Activated CD8-positive, alpha-beta T cell treated with anti-CD3 and anti-CD28 coated beads for 36 hours (primary cell): ENCODE results near the gene NDFIP1. TPM values are rescaled to one million over a fixed set of nuclear protein-coding genes. Genes with fewer than 3 reads are reported as not detected.

ENCODE experiments used
- ATAC-seq: fragments of 200-7000 bp; cut with Tn5 transposase; one replicate; pipeline ENCODE4 v1.10.0; 2021; ENCODE audit warnings: mild to moderate bottlenecking, moderate library complexity
- CTCF ChIA-PET: fragments of 350-600 bp; sonication (Branson Sonifier 250); formaldehyde crosslinking; loops from one replicate; lab custom pipeline; 2021; ENCODE audit warnings: antibody characterized with exemption; lab: Charles Lee
- POLR2A ChIA-PET: fragments of 350-600 bp; sonication (Branson Sonifier 250); formaldehyde crosslinking; loops from one replicate; lab custom pipeline; 2021; ENCODE audit warnings: antibody characterized with exemption; lab: Charles Lee
- DNase-seq: peaks from one replicate; pipeline ENCODE4 v3.0.0-alpha.2; 2020
- H3K27ac Mint-ChIP-seq: one replicate; pipeline ENCODE4 v1.8.0; 2021; ENCODE audit warnings: mild to moderate bottlenecking, mixed read lengths
- H3K27me3 Mint-ChIP-seq: one replicate; pipeline ENCODE4 v1.8.0; 2021; ENCODE audit warnings: mixed read lengths
- H3K36me3 Mint-ChIP-seq: one replicate; pipeline ENCODE4 v1.8.0; 2021; ENCODE audit warnings: low read depth, mixed read lengths
- H3K4me1 Mint-ChIP-seq: one replicate; pipeline ENCODE4 v1.8.0; 2021; ENCODE audit warnings: low read depth, mixed read lengths
- H3K4me3 Mint-ChIP-seq: one replicate; pipeline ENCODE4 v1.8.0; 2021; ENCODE audit warnings: mild to moderate bottlenecking, moderate library complexity, mixed read lengths
- H3K9me3 Mint-ChIP-seq: one replicate; pipeline ENCODE4 v1.8.0; 2021; ENCODE audit warnings: mixed read lengths
- intact Hi-C: fragments of 100-400 bp; cut with micrococcal nuclease; formaldehyde crosslinking; loops from one replicate; pipeline ENCODE4 v1.10.0; 2022
- total RNA-seq, 2 experiments: library from RNA; stranded (reverse); gene quantifications; one replicate each; pipeline ENCODE4 v1.2.3, GENCODE V29; 2021
- TF ChIP-seq, protein P1 (sequence below): fragments of 200-600 bp; IDR thresholded peaks from one replicate; pipeline ENCODE4 v1.8.0; 2022; ENCODE audit warnings: antibody characterized with exemption, mild to moderate bottlenecking

Gene NDFIP1
- total RNA-seq, 2 experiments from 2014 or later = 93.8 to 96.9 TPM

DNA sequence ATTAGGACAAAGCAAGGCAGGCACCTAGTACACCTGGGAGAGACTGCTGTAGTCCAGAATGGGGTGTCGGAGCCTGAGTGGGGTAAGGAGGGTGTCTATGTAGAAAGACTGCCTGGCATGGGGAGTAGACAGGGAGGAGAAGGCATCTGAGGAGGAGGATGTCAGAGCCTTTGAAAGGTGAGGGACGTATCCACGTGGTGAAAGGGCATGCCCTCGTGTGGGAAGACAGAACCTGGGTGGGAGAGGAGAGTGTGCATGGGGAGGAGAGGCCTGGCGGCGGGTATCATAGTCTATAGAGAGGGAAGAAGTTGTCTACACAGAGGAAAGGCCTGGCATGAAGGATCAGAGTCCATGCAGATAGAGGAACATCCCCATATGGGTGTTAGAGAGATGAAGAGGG, 91.8 kb downstream of the NDFIP1 start:
- POLR2A ChIA-PET = no interaction called here
- Mint-ChIP-seq H3K9me3 (no peaks in the 10 kb centered on the region), H3K36me3 (no peaks in the 10 kb centered on the region), H3K4me3 (no peak overlapping the region), H3K27ac (no peak overlapping the region), H3K4me1 (no peaks in the 10 kb centered on the region), H3K27me3 (peaks cover 1% of the 10 kb centered on the region)
- no peak for DNase-seq
- CTCF ChIA-PET = no interaction called here
- no peak for ATAC-seq
- intact Hi-C loops = no loop called here
- TF ChIP-seq, protein P1, sequence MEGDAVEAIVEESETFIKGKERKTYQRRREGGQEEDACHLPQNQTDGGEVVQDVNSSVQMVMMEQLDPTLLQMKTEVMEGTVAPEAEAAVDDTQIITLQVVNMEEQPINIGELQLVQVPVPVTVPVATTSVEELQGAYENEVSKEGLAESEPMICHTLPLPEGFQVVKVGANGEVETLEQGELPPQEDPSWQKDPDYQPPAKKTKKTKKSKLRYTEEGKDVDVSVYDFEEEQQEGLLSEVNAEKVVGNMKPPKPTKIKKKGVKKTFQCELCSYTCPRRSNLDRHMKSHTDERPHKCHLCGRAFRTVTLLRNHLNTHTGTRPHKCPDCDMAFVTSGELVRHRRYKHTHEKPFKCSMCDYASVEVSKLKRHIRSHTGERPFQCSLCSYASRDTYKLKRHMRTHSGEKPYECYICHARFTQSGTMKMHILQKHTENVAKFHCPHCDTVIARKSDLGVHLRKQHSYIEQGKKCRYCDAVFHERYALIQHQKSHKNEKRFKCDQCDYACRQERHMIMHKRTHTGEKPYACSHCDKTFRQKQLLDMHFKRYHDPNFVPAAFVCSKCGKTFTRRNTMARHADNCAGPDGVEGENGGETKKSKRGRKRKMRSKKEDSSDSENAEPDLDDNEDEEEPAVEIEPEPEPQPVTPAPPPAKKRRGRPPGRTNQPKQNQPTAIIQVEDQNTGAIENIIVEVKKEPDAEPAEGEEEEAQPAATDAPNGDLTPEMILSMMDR = no peak

GRCh38 chr5:142201471-142201887, 92.9 kb downstream of the NDFIP1 start:
- Mint-ChIP-seq H3K36me3 (no peaks in the 10 kb centered on the region), H3K4me3 (no peak overlapping the region), H3K27me3 (peaks cover 1% of the 10 kb centered on the region), H3K4me1 (no peaks in the 10 kb centered on the region), H3K27ac (no peak overlapping the region), H3K9me3 (no peaks in the 10 kb centered on the region)
- no peak for DNase-seq
- TF ChIP-seq, protein P1 = no peak
- ChIA-PET CTCF (interaction anchor here (0.5 kb wide), 1 partner anchor 325 kb away, joined by 3 read pairs; no protein-coding TSS in a partner anchor), POLR2A (no interaction called here)
- ATAC-seq = no peak
- intact Hi-C loops = no loop called here

DNA sequence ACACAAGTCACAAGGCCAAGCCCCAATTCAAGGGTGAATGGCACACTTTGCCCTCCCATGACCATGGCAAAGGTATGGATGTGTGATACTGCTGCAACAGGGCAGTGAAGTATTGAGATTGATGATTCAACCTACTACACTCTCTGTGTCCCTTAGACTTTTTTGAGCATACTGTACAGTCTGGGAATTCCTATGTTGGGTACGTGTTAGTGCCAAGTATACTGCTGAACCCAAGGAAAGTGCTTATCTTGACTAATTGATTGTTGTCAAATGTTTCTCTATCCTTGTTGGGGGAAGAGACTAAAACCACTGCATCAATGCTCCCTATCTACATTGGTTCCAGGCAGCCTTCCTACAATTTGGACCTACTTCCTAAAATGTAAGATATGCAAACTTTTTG, 93.7 kb downstream of the NDFIP1 start:
- no peaks in the 10 kb centered on the region for H3K4me1 Mint-ChIP-seq
- intact Hi-C loops = no loop called here
- TF ChIP-seq, protein P1 = no peak
- no peaks in the 10 kb centered on the region for H3K36me3 Mint-ChIP-seq
- ATAC-seq (no peak), DNase-seq (no peak)
- H3K4me3 Mint-ChIP-seq = no peak overlapping the region
- peaks cover 1% of the 10 kb centered on the region for H3K27me3 Mint-ChIP-seq
- no peak overlapping the region for H3K27ac Mint-ChIP-seq
- POLR2A ChIA-PET = interaction anchor here (0.9 kb wide), 1 partner anchor 13 kb away, joined by 3 read pairs; no protein-coding TSS in a partner anchor
- CTCF ChIA-PET = no interaction called here
- H3K9me3 Mint-ChIP-seq = no peaks in the 10 kb centered on the region

Other genes with a start within 250 kb of the NDFIP1 start
- gene PCDH1, start 230.4 kb upstream of the NDFIP1 start, total RNA-seq = under 1 TPM in 1 of 2 experiments, not detected in 1; 0.87 TPM
- gene DELE1, start 184.9 kb upstream of the NDFIP1 start, total RNA-seq = 10 to 100 TPM; 50.1 to 57.4 TPM
- gene PCDH12, start 150.6 kb upstream of the NDFIP1 start, total RNA-seq = under 1 TPM; 0.31 to 0.61 TPM
- 10 to 100 TPM; 34.1 to 35.0 TPM for gene RNF14, start 139.7 kb upstream of the NDFIP1 start, total RNA-seq
- 10 to 100 TPM; 82.4 to 88.3 TPM for gene GNPDA1, start 95.8 kb upstream of the NDFIP1 start, total RNA-seq
- gene SPRY4, start 216.2 kb downstream of the NDFIP1 start, total RNA-seq = 1 to 10 TPM in 1 of 2 experiments, under 1 TPM in 1; 0.90 to 1.0 TPM